Measurements from ENCODE around the gene NFIA.
"Not testable (repeated sequence)": the region's sequence is repeated elsewhere in the genome, so short reads cannot be mapped to it uniquely, and the experiment has no call there.

Gene NFIA

GRCh38 chr1:61254634-61255357 is 172.4 kb downstream of the NFIA start:
- peak; percentile 8 for DNase-seq

- DNase-seq, result no peak
Measured at GRCh38 chr1:61255358-61255703, 173.0 kb downstream of the NFIA start.

GRCh38 chr1:61259379-61260148 is 177.2 kb downstream of the NFIA start:
- no peak for DNase-seq

GRCh38 chr1:61260171-61260570 is 177.8 kb downstream of the NFIA start:
- DNase-seq, result no peak

- no peak for DNase-seq
Measured at GRCh38 chr1:61261595-61261994, 179.2 kb downstream of the NFIA start.

GRCh38 chr1:61263905-61264824 is 181.8 kb downstream of the NFIA start:
- no peak for DNase-seq

GRCh38 chr1:61264825-61265242 is 182.5 kb downstream of the NFIA start:
- no peak for DNase-seq

- DNase-seq, result no peak
Measured at GRCh38 chr1:61265665-61266064, 183.3 kb downstream of the NFIA start.

GRCh38 chr1:61266738-61267137 is 184.4 kb downstream of the NFIA start:
- DNase-seq, result no peak

- DNase-seq, result no peak
Measured at GRCh38 chr1:61268546-61269240, 186.3 kb downstream of the NFIA start.

- no peak for DNase-seq
Measured at GRCh38 chr1:61269602-61270001, 187.2 kb downstream of the NFIA start.

- no peak for DNase-seq
Measured at GRCh38 chr1:61270107-61270506, 187.7 kb downstream of the NFIA start.

GRCh38 chr1:61270761-61271411 is 188.5 kb downstream of the NFIA start:
- DNase-seq, result peak; percentile 17

- no peak for DNase-seq
Measured at GRCh38 chr1:61271412-61271789, 189.0 kb downstream of the NFIA start.

GRCh38 chr1:61273167-61273705 is 190.9 kb downstream of the NFIA start:
- no peak for DNase-seq

GRCh38 chr1:61273861-61274260 is 191.5 kb downstream of the NFIA start:
- no peak for DNase-seq

GRCh38 chr1:61274939-61275338 is 192.6 kb downstream of the NFIA start:
- no peak for DNase-seq

- DNase-seq, result no peak
Measured at GRCh38 chr1:61276246-61276645, 193.9 kb downstream of the NFIA start.

- DNase-seq, result no peak
Measured at GRCh38 chr1:61277121-61277690, 194.8 kb downstream of the NFIA start.

- DNase-seq, result not testable (repeated sequence)
Measured at GRCh38 chr1:61278503-61278902, 196.1 kb downstream of the NFIA start.

GRCh38 chr1:61278966-61279365 is 196.6 kb downstream of the NFIA start:
- no peak for DNase-seq

- DNase-seq, result no peak
Measured at GRCh38 chr1:61279570-61279969, 197.2 kb downstream of the NFIA start.

Data from CD4-positive, alpha-beta T cell treated with Interleukin-10 for 1 hour (primary cell).